GM21360 (cell line): ENCODE results near the gene IFI16.
"Not testable (repeated sequence)": the region's sequence is repeated elsewhere in the genome, so short reads cannot be mapped to it uniquely, and the experiment has no call there.

Experiments
- ATAC-seq: cut with Tn5 transposase; IDR thresholded peaks from one replicate; pipeline ENCODE4 v1.9.1; 2021; ENCODE audit warnings: mild to moderate bottlenecking, moderate library complexity; ENCODE audit not compliant: unreplicated experiment

IFI16 gene

GRCh38 chr1:159006210-159006807, 3.4 kb upstream of the IFI16 start:
- ATAC-seq: not testable (repeated sequence)

- no peak for ATAC-seq
Observed at GRCh38 chr1:159007726-159008125, 2.0 kb upstream of the IFI16 start.

DNA sequence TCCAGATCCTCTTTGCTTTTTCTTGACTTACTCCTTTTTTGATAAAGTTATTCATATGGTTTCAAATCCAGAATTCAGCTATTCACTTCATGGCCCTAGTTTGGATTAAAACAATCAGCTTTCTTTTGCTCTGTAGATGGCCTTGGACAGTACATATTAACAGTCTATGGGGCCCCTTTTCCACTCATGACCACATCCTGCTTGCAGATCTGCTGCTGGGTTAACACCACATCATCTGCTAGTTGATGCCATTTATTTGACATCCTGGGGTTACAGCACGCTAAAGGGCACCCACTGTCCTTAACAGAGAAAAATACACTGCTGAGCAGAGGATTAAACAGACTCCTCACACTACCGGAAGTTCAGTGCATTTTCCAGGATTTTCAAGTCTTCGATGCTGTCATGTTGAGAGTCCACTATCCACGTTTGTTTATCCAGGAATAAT, 941 bp upstream of the IFI16 start:
- peak; percentile 54 for ATAC-seq

DNA sequence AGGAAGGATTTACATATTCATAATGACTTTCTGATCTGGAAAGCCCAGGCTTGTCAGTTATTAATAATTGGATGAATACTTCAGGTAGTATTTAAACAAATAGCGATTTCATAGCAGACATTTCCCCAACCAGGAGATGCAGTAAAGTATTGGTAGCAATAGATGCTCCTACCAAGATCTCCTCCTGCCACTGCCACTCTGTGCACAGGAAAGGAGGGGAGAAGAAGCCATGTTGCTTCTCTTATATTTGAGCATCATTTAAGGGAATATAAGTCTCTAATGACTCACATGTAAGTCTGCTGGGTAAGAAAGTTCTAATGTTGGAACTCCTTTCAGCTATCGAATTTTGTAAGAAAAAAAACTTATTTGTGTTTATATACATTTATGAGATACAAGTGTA, 420 bp upstream of the IFI16 start:
- no peak for ATAC-seq

DNA sequence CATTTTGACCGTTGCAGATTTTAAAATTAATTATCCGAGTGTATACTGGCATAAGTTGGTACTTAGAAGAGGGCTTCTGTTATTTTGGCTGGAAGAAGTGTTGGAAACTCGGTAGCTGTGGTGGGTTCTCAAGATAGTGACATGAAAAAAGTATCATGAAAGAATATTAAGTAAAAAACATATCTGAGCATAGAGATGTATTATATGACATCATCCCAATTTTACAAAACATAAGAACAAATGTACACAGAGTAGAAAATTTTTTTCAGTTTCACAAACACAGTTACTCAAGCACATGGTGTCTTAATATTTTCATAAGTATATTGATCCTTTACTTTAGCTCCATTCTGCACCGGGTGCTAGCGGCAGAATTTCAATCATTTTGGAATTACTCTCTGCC, 684 bp downstream of the IFI16 start:
- no peak for ATAC-seq

GRCh38 chr1:159011001-159011400, 1.3 kb downstream of the IFI16 start:
- ATAC-seq: not testable (repeated sequence)

DNA sequence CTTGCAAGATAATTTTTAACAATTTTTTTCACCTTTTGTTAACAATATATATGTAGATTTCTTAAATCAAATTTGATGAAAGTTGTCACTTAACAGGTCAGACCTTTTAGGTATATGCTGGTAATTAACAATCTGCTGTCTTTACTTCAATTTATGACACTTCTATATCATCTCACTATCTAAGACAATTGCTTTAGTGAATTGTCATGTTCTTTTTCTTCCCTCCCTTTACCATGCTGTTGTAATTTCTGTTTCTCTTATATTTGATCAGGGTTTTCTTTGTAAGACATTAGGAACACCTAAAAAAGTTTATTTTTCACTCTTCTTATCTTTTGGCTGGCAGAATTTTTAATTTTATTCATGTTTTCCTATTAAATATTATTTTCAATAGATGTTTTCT, 2.0 kb downstream of the IFI16 start:
- ATAC-seq: no peak

GRCh38 chr1:159012495-159012894, 2.8 kb downstream of the IFI16 start:
- peak; percentile 30 for ATAC-seq

DNA sequence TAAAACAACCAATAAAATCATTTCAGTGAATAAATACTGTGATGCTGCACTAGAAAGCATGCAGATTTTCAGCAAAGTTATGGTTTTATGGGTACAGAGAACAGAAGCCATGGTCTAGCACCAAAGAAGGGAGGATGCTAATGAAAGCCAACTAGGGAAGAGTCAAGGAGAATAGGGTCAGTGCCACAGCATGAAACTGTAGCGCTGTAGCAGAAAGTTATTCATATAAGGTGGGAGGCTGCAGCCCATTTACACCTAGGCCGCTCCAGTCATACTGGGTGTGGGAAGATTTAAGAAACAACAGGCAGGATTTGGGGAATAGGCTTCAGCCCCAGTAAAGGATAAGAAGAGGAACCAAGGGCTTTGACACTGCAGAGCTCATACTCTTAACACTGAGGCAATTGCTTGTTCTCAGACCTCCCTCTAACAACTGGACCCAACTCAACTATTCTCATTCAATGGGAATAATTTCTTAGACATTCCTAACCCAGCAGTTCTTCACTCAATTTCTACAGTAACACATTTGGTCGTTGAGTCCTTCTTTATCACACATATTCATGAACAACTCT, 4.4 kb downstream of the IFI16 start:
- no peak for ATAC-seq

DNA sequence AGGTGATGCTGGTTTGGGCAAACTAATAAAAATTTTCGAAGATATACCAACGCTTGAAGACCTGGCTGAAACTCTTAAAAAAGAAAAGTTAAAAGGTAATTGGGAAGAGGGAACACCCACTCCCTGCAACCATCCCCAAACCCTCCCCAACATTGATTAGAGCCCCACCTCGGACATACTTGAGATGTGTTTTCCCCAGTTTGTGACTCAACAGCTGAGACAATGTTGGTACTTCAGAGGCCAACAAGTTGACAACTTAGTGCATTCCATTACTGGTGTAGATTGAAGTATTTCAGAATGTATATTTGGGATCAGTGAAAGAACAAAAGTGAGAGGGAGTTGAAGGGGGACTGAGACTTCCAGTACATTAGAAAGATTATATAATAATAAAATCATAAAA, 5.1 kb downstream of the IFI16 start:
- ATAC-seq: no peak

GRCh38 chr1:159015440-159015909, 5.8 kb downstream of the IFI16 start:
- peak; percentile 97 for ATAC-seq

- no peak for ATAC-seq
Observed at GRCh38 chr1:159023723-159024122, 14.0 kb downstream of the IFI16 start.

DNA sequence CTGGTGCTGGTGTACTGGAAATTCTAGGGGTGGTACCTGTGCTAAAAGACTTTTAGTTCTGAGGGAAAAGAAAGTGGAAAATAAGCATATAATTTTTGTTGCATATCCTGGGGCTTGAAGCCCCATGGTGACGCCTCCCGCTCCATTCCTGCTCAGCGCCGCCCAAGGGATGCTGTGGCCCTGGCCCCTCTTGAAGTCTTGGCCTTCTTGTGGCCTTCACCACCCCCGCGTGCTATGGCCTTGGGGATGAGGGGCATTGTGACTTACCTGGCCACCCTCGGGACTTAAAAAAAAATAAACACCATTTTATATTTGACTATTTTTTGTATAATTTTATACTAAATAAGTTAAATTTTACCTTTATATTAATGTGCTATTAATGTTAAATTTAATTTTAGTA, 15.3 kb downstream of the IFI16 start:
- ATAC-seq: no peak

GRCh38 chr1:159026841-159027240, 17.1 kb downstream of the IFI16 start:
- not testable (repeated sequence) for ATAC-seq

- no peak for ATAC-seq
Observed at GRCh38 chr1:159030311-159030710, 20.6 kb downstream of the IFI16 start.

- ATAC-seq: no peak
Observed at GRCh38 chr1:159030877-159031447, 21.3 kb downstream of the IFI16 start.

DNA sequence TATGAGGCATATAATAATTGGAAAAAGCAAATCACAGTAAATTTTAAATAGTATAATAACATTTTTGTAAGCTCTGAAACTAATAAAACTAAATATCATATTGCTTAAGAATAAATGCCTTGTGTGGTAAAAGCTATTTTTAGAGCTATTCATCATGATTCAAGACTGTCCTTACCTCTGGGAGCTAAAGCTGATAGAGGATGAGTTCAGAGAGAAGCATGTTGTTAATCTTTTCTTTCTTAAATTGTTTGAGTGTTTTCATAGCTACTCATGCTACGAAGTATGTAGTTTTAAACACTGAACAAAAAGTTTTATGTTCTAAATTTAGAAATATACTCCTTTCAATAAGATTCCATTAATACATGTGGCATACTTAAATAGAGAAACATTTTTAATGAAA, 30.5 kb downstream of the IFI16 start:
- no peak for ATAC-seq

DNA sequence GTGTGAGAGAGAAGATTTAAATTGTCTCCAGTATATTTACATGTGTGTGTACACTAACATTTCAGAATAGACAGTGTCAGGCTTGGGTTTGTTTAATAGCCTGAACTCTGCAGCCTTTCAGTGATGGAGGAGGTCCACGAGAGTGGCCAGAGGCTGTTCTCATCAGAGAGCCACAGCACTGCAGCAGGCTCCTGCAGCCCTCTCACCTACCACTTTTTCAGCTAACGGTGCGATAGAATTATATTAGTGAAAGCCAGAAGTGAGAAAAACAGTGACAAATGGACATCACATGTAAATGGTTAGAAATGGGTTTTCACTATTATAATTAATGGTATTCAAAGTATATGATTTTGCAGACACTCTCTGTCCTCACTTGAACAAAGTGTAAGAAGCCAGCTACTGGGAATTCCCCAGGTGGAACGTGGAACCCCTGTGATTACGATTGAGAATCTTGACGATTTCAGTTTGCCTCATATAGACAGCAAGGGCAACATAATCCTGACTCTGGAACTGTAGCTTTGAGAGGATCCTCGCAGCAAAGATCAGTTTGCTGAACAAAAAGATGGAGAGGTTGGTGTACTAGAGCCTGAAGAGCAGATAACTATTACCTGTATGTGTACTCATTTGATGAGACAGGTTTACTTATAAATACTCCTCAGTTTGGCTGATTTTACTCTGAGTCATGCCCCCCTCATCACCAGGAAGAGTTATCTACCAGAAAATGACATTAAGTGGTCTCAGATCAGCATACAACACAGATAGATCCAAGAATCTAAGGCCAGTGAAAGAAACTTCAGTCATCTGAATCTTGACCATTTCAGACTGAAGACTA, 31.4 kb downstream of the IFI16 start:
- ATAC-seq: no peak

- not testable (repeated sequence) for ATAC-seq
Observed at GRCh38 chr1:159046486-159046885, 36.8 kb downstream of the IFI16 start.

- no peak for ATAC-seq
Observed at GRCh38 chr1:159051436-159051835, 41.7 kb downstream of the IFI16 start.

GRCh38 chr1:159054427-159054826, 44.7 kb downstream of the IFI16 start:
- no peak for ATAC-seq
